CD4-positive, alpha-beta memory T cell (primary cell): ENCODE measurements around the gene MARF1. TPM values are rescaled to one million over a fixed set of nuclear protein-coding genes. Genes with fewer than 3 reads are reported as not detected.

Source experiments
- CTCF ChIA-PET: fragments of 350-600 bp; sonication (Branson Sonifier 250); formaldehyde crosslinking; loops from one replicate; lab custom pipeline; 2021; ENCODE audit warnings: inconsistent platforms; ENCODE audit not compliant: partially characterized antibody; lab: Charles Lee
- POLR2A ChIA-PET: fragments of 350-600 bp; sonication (Branson Sonifier 250); formaldehyde crosslinking; loops from one replicate; lab custom pipeline; 2021; ENCODE audit not compliant: partially characterized antibody; lab: Charles Lee
- DNase-seq, 5 donors: peaks; one replicate each; pipeline versions ENCODE4 v3.0.0 to v3.0.0-alpha.2; 2020 to 2022; ENCODE audit warnings: mixed read lengths in 1 of 5
- H3K27ac ChIP-seq: one replicate; pipeline ENCODE4 v1.7.0; 2013; ENCODE audit warnings: low read depth, low read length
- H3K27me3 ChIP-seq: 2 replicates; pipeline ENCODE4 v1.7.0; 2013; ENCODE audit warnings: mild to moderate bottlenecking, low read length, moderate library complexity; ENCODE audit not compliant: insufficient read depth
- H3K36me3 ChIP-seq: 2 replicates; pipeline ENCODE4 v1.7.0; 2013; ENCODE audit warnings: mild to moderate bottlenecking, low read length, moderate library complexity; ENCODE audit not compliant: insufficient read depth
- H3K4me1 ChIP-seq: 2 replicates; pipeline ENCODE4 v1.7.0; 2013; ENCODE audit warnings: mild to moderate bottlenecking, low read length, moderate library complexity; ENCODE audit not compliant: insufficient read depth
- H3K4me3 ChIP-seq, 2 donors: one replicate each; pipeline ENCODE4 v1.7.0; 2013; ENCODE audit warnings: low read length in 2 of 2, mild to moderate bottlenecking in 1 of 2
- H3K9me3 ChIP-seq, 2 donors: one replicate each; pipeline ENCODE4 v1.7.0; 2013; ENCODE audit warnings: low read length in 2 of 2, control low read depth in 1 of 2; ENCODE audit not compliant: control insufficient read depth in 1 of 2
- H3K27ac Mint-ChIP-seq, 7 donors: one replicate each; pipeline ENCODE4 v1.8.0; 2020 to 2021; ENCODE audit warnings: mixed read lengths in 7 of 7, mild to moderate bottlenecking in 6 of 7, inconsistent platforms in 3 of 7, moderate library complexity in 3 of 7
- H3K27me3 Mint-ChIP-seq, 2 donors: one replicate each; pipeline ENCODE4 v1.8.0; 2020 to 2021; ENCODE audit warnings: mixed read lengths in 2 of 2
- H3K36me3 Mint-ChIP-seq, 2 donors: one replicate each; pipeline ENCODE4 v1.8.0; 2020 to 2021; ENCODE audit warnings: mixed read lengths in 2 of 2, inconsistent platforms in 1 of 2, mild to moderate bottlenecking in 1 of 2
- H3K4me1 Mint-ChIP-seq, 4 donors: one replicate each; pipeline ENCODE4 v1.8.0; 2020 to 2021; ENCODE audit warnings: mixed read lengths in 4 of 4, mild to moderate bottlenecking in 1 of 4
- H3K4me3 Mint-ChIP-seq, 8 donors: one replicate each; pipeline ENCODE4 v1.8.0; 2020 to 2021; ENCODE audit warnings: mixed read lengths in 8 of 8, mild to moderate bottlenecking in 7 of 8, moderate library complexity in 6 of 8, inconsistent platforms in 3 of 8
- H3K9me3 Mint-ChIP-seq, 8 donors: one replicate each; pipeline ENCODE4 v1.8.0; 2020 to 2021; ENCODE audit warnings: mixed read lengths in 8 of 8, mild to moderate bottlenecking in 5 of 8, inconsistent platforms in 3 of 8, moderate library complexity in 1 of 8
- intact Hi-C: fragments of 100-400 bp; cut with micrococcal nuclease; formaldehyde crosslinking; loops from one replicate; pipeline ENCODE4 v1.15.1; 2023
- polyA plus RNA-seq, 2 donors: library from polyadenylated mRNA; unstranded; fragments of 300-500 nt; fragmentation: Illumina TruSeq; gene quantifications; one replicate each; pipeline ENCODE4 v1.2.3, GENCODE V29; 2021
- total RNA-seq, 2 experiments: library from RNA; stranded (reverse); gene quantifications; one replicate each; pipeline ENCODE4 v1.2.3, GENCODE V29; 2021

MARF1 gene
- total and polyA plus RNA-seq, 4 experiments from 2014 or later, result 6.8 to 235 (median 121) TPM

- Histone ChIP-seq H3K4me1 (peaks cover 21% of the 10 kb centered on the region), H3K27me3 (no peaks in the 10 kb centered on the region), H3K9me3 (no peaks in the 10 kb centered on the region), H3K27ac (no peak overlapping the region), H3K36me3 (no peaks in the 10 kb centered on the region), H3K4me3 (no peak overlapping the region)
- intact Hi-C loops, result no loop called here
- no peak for DNase-seq
- H3K4me1 Mint-ChIP-seq, result peaks cover 12 to 33% (median 18%) of the 10 kb centered on the region in 4 donors
- peaks cover 10 to 36% of the 10 kb centered on the region in 2 donors for H3K36me3 Mint-ChIP-seq
- POLR2A ChIA-PET, result interaction anchor here (2.4 kb wide), 1 partner anchor 57 kb away, joined by 7 read pairs; the partner anchor contains the start of gene MARF1
- CTCF ChIA-PET, result no interaction called here
- H3K27ac Mint-ChIP-seq, result peak overlapping the region in 2 of 7 donors; percentile 19 to 60
- H3K4me3 Mint-ChIP-seq, result no peak overlapping the region
- peaks cover 0 to 19% (median 12%) of the 10 kb centered on the region in 8 donors for H3K9me3 Mint-ChIP-seq
- no peaks in the 10 kb centered on the region for H3K27me3 Mint-ChIP-seq
Measured at GRCh38 chr16:15586716-15587115, 56.2 kb downstream of the MARF1 start.

DNA sequence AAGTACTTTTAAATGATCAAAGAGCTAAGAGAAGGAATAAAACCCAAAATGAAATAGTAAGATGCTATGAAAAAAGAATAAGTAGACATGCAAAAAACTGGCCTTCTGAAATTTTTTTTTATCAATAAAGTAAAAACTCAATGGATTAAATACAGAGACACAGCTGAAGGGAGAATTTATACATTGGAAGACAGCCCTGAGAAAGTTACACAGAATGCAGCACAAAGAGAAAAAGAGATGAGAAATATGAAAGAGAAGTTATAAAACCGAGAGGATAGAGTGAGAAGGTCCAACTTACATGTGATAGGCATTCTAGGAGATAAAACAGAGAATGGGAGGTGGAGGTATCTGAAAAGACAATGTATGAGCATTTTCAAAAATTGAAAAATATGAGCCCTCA lies 57.0 kb downstream of the MARF1 start:
- CTCF ChIA-PET, result no interaction called here
- H3K27me3 Mint-ChIP-seq, result no peaks in the 10 kb centered on the region
- intact Hi-C loops, result no loop called here
- Histone ChIP-seq H3K9me3 (no peaks in the 10 kb centered on the region), H3K27me3 (no peaks in the 10 kb centered on the region), H3K36me3 (no peaks in the 10 kb centered on the region), H3K4me3 (no peak overlapping the region), H3K4me1 (peaks cover 14% of the 10 kb centered on the region), H3K27ac (no peak overlapping the region)
- H3K4me1 Mint-ChIP-seq, result peaks cover 6 to 28% (median 16%) of the 10 kb centered on the region in 4 donors
- peaks cover 8 to 35% of the 10 kb centered on the region in 2 donors for H3K36me3 Mint-ChIP-seq
- H3K27ac Mint-ChIP-seq, result peak overlapping the region in 4 of 7 donors; percentile 2 to 66 (median 4)
- no peak for DNase-seq
- peaks cover 0 to 19% (median 12%) of the 10 kb centered on the region in 8 donors for H3K9me3 Mint-ChIP-seq
- no peak overlapping the region for H3K4me3 Mint-ChIP-seq
- POLR2A ChIA-PET, result interaction anchor here (2.4 kb wide), 1 partner anchor 57 kb away, joined by 7 read pairs; the partner anchor contains the start of gene MARF1

DNA sequence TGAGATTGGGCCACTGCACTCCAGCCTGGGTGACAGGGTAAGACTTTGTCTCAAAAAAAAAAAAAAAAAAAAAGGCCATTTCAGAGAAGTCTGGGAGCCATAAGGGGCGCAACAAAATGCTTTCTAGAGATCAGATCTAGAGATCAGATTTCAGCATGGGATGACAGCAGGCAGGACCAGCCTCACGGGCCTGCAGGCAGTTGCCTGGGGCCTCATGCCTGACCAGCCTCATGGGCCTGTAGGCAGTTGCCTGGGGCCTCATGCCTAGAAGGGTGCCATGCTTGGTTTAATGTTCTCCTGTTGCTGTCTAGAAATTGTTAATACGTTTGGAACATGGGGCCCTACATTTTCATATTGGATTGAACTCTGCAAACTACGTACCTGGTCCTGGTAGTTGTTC lies 59.4 kb downstream of the MARF1 start:
- H3K27ac ChIP-seq, result no peak overlapping the region
- Mint-ChIP-seq H3K4me3 (no peak overlapping the region), H3K27me3 (no peaks in the 10 kb centered on the region), H3K9me3 (peaks cover 0 to 19% (median 12%) of the 10 kb centered on the region in 8 donors), H3K4me1 (peaks cover 3 to 9% (median 5%) of the 10 kb centered on the region in 4 donors), H3K36me3 (peaks cover 4 to 27% of the 10 kb centered on the region in 2 donors), H3K27ac (no peak overlapping the region)
- no peaks in the 10 kb centered on the region for H3K4me1 ChIP-seq
- intact Hi-C loops, result no loop called here
- POLR2A ChIA-PET, result no interaction called here
- no peaks in the 10 kb centered on the region for H3K9me3 ChIP-seq
- no peak for DNase-seq
- no peaks in the 10 kb centered on the region for H3K27me3 ChIP-seq
- no peak overlapping the region for H3K4me3 ChIP-seq
- no peaks in the 10 kb centered on the region for H3K36me3 ChIP-seq
- CTCF ChIA-PET, result no interaction called here

DNA sequence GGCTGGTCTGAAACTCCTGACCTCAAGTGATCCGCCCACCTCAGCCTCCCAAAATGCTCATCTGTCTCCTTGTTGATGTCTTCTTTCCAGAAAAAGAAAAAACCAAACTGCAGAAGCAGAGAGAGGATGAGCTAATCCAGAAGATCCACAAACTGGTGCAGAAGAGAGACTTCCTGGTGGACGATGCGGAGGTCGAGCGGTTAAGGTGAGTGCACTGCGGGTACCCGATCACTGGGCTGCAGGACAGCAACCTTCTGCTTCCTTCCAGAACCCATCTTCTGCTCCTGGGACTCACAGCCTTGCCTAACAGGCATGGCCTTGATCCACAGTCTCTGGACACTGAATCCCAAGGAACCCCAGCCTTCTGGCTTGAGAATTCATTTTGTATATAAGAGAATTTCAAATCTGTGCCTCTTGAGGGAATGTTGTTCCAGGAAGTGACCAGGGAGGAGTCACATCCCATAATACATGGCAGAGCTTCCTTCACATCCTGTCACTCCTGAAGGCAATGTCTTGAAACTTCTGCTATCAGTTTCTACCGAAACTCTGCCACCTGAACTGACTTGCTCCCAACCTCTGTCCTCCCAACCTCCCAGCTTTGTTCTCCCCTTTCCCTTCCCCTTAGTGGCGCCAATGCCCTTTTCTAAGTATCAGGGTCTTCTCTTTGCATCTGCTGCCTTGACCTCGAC lies 61.7 kb downstream of the MARF1 start:
- H3K4me3 ChIP-seq, result no peak overlapping the region
- no peaks in the 10 kb centered on the region for H3K4me1 ChIP-seq
- H3K4me1 Mint-ChIP-seq, result peaks cover 0 to 6% (median 4%) of the 10 kb centered on the region in 4 donors
- ChIA-PET POLR2A (interaction anchor here (0.9 to 3.5 kb wide), 2 partner anchors 9 to 23 kb away, joined by 3 to 13 read pairs; no protein-coding TSS in a partner anchor), CTCF (no interaction called here)
- no peak for DNase-seq
- no peak overlapping the region for H3K4me3 Mint-ChIP-seq
- H3K9me3 Mint-ChIP-seq, result peaks cover 0 to 12% (median 10%) of the 10 kb centered on the region in 8 donors
- peaks cover 0 to 6% of the 10 kb centered on the region in 2 donors for H3K36me3 Mint-ChIP-seq
- peak overlapping the region in 4 of 7 donors; percentile 4 to 55 (median 18) for H3K27ac Mint-ChIP-seq
- H3K27me3 Mint-ChIP-seq, result no peaks in the 10 kb centered on the region
- no peaks in the 10 kb centered on the region for H3K9me3 ChIP-seq
- intact Hi-C loops, result no loop called here
- H3K27ac ChIP-seq, result no peak overlapping the region
- no peaks in the 10 kb centered on the region for H3K36me3 ChIP-seq
- no peaks in the 10 kb centered on the region for H3K27me3 ChIP-seq

DNA sequence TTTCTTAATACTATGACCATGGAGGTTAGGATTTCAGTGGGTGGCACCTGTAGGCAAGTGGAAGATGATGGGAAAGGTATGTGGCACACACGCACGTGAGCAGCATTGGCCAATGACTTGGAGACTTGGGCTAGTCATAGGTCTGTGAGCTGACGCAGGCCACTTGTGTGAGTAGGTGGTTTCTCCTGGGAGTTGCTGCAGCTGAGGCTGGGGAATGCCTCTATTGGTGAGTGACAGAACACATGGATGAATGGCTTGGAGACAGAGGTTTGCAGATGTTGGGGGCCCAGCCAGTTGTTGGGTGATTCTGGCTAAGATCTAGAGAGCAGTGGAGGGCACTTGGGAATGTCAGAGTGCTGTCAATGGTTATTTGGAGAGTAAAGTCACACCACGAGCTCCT lies 64.1 kb downstream of the MARF1 start:
- Histone ChIP-seq H3K4me1 (no peaks in the 10 kb centered on the region), H3K27ac (no peak overlapping the region), H3K27me3 (no peaks in the 10 kb centered on the region), H3K36me3 (no peaks in the 10 kb centered on the region), H3K9me3 (no peaks in the 10 kb centered on the region), H3K4me3 (no peak overlapping the region)
- H3K36me3 Mint-ChIP-seq, result no peaks in the 10 kb centered on the region
- CTCF ChIA-PET, result no interaction called here
- no peak overlapping the region for H3K27ac Mint-ChIP-seq
- H3K27me3 Mint-ChIP-seq, result no peaks in the 10 kb centered on the region
- DNase-seq, result no peak
- H3K4me3 Mint-ChIP-seq, result no peak overlapping the region
- no peaks in the 10 kb centered on the region for H3K9me3 Mint-ChIP-seq
- intact Hi-C loops, result no loop called here
- peaks cover 0 to 6% (median 5%) of the 10 kb centered on the region in 4 donors for H3K4me1 Mint-ChIP-seq
- POLR2A ChIA-PET, result no interaction called here

- intact Hi-C loops, result no loop called here
- no peaks in the 10 kb centered on the region for H3K36me3 ChIP-seq
- no peaks in the 10 kb centered on the region for H3K9me3 Mint-ChIP-seq
- H3K36me3 Mint-ChIP-seq, result no peaks in the 10 kb centered on the region
- H3K27me3 Mint-ChIP-seq, result no peaks in the 10 kb centered on the region
- H3K4me3 Mint-ChIP-seq, result peak overlapping the region in 1 of 8 donors; percentile 26
- H3K27ac ChIP-seq, result no peak overlapping the region
- no peaks in the 10 kb centered on the region for H3K9me3 ChIP-seq
- POLR2A ChIA-PET, result no interaction called here
- H3K4me1 ChIP-seq, result no peaks in the 10 kb centered on the region
- H3K27ac Mint-ChIP-seq, result peak overlapping the region in 1 of 7 donors; percentile 19
- no peaks in the 10 kb centered on the region for H3K27me3 ChIP-seq
- H3K4me1 Mint-ChIP-seq, result peaks cover 0 to 7% (median 5%) of the 10 kb centered on the region in 4 donors
- DNase-seq, result no peak
- CTCF ChIA-PET, result no interaction called here
- H3K4me3 ChIP-seq, result no peak overlapping the region
Measured at GRCh38 chr16:15576960-15577958, 65.7 kb downstream of the MARF1 start.
